HFFc6 (cell line): ENCODE measurements around the gene ZNF667. TPM values are rescaled to one million over a fixed set of nuclear protein-coding genes. Genes with fewer than 3 reads are reported as not detected.

ENCODE experiments used
- DNase-seq: peaks from one replicate; pipeline ENCODE4 v3.0.0-alpha.2; 2018
- H3K27ac Mint-ChIP-seq: 2 replicates; pipeline ENCODE4 v1.8.0; 2020; ENCODE audit warnings: mild to moderate bottlenecking, mixed read lengths
- H3K27me3 Mint-ChIP-seq: 2 replicates; pipeline ENCODE4 v1.8.0; 2021; ENCODE audit warnings: mild to moderate bottlenecking, moderate library complexity, mixed read lengths; ENCODE audit not compliant: insufficient read depth
- H3K36me3 Mint-ChIP-seq: 2 replicates; pipeline ENCODE4 v1.8.0; 2021; ENCODE audit warnings: low read depth, mixed read lengths
- H3K4me1 Mint-ChIP-seq: 2 replicates; pipeline ENCODE4 v1.8.0; 2020; ENCODE audit warnings: low read depth, mixed read lengths
- H3K4me3 Mint-ChIP-seq: 2 replicates; pipeline ENCODE4 v1.8.0; 2020; ENCODE audit warnings: mild to moderate bottlenecking, moderate library complexity, mixed read lengths
- H3K9me3 Mint-ChIP-seq: 2 replicates; pipeline ENCODE4 v1.8.0; 2020; ENCODE audit warnings: mild to moderate bottlenecking, mixed read lengths
- CTCF ChIP-seq: fragments of 200-600 bp; sonication (generic); IDR thresholded peaks from 2 replicates; pipeline ENCODE4 v1.5.0; 2021; ENCODE audit warnings: antibody characterized with exemption, mild to moderate bottlenecking
- total RNA-seq, 6 experiments: library from RNA; stranded (reverse); fragmentation: NEBNext Ultra II Directional; extraction: Animal tissue kit (Norgen Biotek cat#: 25700); gene quantifications; 2 replicates in 1 of 6; 3 replicates in 5 of 6; pipeline ENCODE4 v1.2.3, GENCODE V29; 2021

Gene ZNF667
- total RNA-seq, 6 experiments from 2014 or later: 0.13 to 2.2 (median 0.49) TPM

GRCh38 chr19:56423985-56424353, 53.2 kb downstream of the ZNF667 start:
- Mint-ChIP-seq H3K36me3 (peaks cover 85% of the 10 kb centered on the region), H3K4me3 (no peak overlapping the region), H3K4me1 (no peaks in the 10 kb centered on the region), H3K9me3 (peaks cover 97% of the 10 kb centered on the region), H3K27me3 (no peaks in the 10 kb centered on the region; the same call in 1 of the 2 replicates), H3K27ac (no peak overlapping the region)
- TF ChIP-seq CTCF: no peak
- DNase-seq: no peak

- Mint-ChIP-seq H3K27me3 (no peaks in the 10 kb centered on the region; the same call in 1 of the 2 replicates), H3K27ac (no peak overlapping the region), H3K4me3 (no peak overlapping the region), H3K4me1 (no peaks in the 10 kb centered on the region), H3K9me3 (peaks cover 100% of the 10 kb centered on the region), H3K36me3 (peaks cover 90% of the 10 kb centered on the region)
- DNase-seq: no peak
- no peak for TF ChIP-seq CTCF
Measured at GRCh38 chr19:56423276-56423984, 53.7 kb downstream of the ZNF667 start.

- H3K36me3 Mint-ChIP-seq: peaks cover 73% of the 10 kb centered on the region
- TF ChIP-seq CTCF: no peak
- DNase-seq: no peak
- no peaks in the 10 kb centered on the region for H3K27me3 Mint-ChIP-seq
- H3K27ac Mint-ChIP-seq: peak overlapping the region; percentile 90; the same call in 1 of the 2 replicates
- peaks cover 25% of the 10 kb centered on the region for H3K4me1 Mint-ChIP-seq
- peak overlapping the region; percentile 90 for H3K4me3 Mint-ChIP-seq
- peaks cover 69% of the 10 kb centered on the region for H3K9me3 Mint-ChIP-seq
Measured at GRCh38 chr19:56405062-56405461, 72.1 kb downstream of the ZNF667 start.

GRCh38 chr19:56404705-56405056, 72.5 kb downstream of the ZNF667 start:
- Mint-ChIP-seq H3K4me1 (peaks cover 25% of the 10 kb centered on the region), H3K27me3 (no peaks in the 10 kb centered on the region), H3K27ac (peak overlapping the region; percentile 90), H3K9me3 (peaks cover 67% of the 10 kb centered on the region), H3K36me3 (peaks cover 71% of the 10 kb centered on the region), H3K4me3 (peak overlapping the region; percentile 90)
- no peak for DNase-seq
- no peak for TF ChIP-seq CTCF

GRCh38 chr19:56403764-56404704, 73.1 kb downstream of the ZNF667 start, which contains the start of gene ZNF583:
Gene ZNF583 (plus strand): TSS chr19:56404332. CDS start chr19:56407115, 2,783 bp downstream.
- H3K9me3 Mint-ChIP-seq: peaks cover 72% of the 10 kb centered on the region
- no peak for TF ChIP-seq CTCF
- no peaks in the 10 kb centered on the region for H3K27me3 Mint-ChIP-seq
- peaks cover 25% of the 10 kb centered on the region for H3K4me1 Mint-ChIP-seq
- peaks cover 71% of the 10 kb centered on the region for H3K36me3 Mint-ChIP-seq
- peak; percentile 95 for DNase-seq
- H3K27ac Mint-ChIP-seq: peak within 1 kb of the TSS; percentile 90
- peak within 1 kb of the TSS; percentile 90 for H3K4me3 Mint-ChIP-seq
